NCI-H146 treated with DMSO at 0.1 percent for 48 hours (cell line): Measurements from ENCODE around the gene TSPAN14.
"Not testable (repeated sequence)": the region's sequence is repeated elsewhere in the genome, so short reads cannot be mapped to it uniquely, and the experiment has no call there.

Experiments
- DNase-seq: peaks from one replicate; lab custom pipeline; 2025; ENCODE audit not compliant: unreplicated experiment; lab: John Stamatoyannopoulos, UW

Gene TSPAN14

DNA sequence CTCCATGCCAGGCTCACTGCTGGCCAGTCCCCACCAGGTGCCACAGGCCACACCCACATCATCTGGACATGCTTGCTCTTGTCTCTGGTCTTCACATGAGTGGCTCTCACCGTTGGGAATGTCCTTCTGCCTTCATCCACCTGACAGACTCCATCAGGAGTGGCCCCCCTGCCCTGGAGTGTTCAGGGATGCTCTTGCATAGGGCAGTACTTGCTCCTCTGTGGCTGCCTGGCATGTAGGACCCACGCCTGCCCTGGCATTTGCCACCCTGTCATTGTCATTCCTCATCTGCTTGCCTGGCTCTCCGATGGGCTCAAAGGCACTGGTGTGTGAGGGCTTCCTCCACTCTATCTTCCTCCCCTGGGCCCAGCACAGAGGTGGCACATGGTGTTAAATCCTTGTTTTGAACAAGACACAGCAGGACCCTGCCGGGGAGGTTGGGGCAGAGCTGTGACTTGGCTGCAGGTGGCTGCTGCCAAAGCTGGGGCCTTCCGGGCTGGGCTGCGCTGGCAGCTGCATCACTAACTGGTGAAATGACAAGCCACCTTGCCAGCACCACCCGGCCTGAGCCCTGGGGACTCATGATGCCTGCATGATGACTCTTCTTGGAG is 85.4 kb downstream of the TSPAN14 start:
- no peak for DNase-seq

DNA sequence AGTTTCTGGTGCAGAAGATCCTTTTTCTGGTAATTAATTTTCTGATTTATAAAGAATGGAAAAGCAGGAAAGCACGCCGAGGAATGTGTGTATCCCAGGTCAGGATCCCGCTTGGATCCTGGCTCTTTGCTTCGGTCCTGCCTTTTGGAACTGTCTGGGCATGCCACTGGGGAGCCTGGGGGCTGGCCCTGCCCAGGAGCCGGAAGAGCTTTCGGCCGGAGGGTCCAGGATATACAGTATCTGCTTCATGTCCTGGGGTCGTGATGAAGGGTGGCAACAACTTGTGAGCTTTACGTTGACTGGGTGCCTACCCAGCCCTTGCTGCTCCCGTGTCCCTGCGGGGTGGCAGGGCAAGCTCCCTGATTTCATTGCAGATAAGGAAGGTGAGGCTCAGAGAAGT is 86.0 kb downstream of the TSPAN14 start:
- DNase-seq, result no peak

DNA sequence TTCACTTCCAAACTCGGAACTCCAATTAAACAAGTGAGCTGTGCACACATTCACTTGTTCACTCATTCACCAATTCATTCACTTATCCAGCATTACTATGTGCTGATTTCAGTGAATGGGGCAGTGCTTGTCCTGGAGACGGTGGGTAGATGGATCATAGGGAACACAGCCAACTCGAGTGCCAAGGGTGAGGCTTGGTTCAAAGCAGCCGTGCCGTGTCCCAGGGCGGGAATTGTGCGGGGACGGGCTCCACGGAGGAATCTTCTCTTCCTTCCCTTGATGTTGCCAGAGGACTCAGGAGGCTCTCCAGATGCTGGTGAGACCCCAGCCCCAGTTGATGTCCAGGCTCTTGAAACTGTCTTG is 86.5 kb downstream of the TSPAN14 start:
- no peak for DNase-seq

DNA sequence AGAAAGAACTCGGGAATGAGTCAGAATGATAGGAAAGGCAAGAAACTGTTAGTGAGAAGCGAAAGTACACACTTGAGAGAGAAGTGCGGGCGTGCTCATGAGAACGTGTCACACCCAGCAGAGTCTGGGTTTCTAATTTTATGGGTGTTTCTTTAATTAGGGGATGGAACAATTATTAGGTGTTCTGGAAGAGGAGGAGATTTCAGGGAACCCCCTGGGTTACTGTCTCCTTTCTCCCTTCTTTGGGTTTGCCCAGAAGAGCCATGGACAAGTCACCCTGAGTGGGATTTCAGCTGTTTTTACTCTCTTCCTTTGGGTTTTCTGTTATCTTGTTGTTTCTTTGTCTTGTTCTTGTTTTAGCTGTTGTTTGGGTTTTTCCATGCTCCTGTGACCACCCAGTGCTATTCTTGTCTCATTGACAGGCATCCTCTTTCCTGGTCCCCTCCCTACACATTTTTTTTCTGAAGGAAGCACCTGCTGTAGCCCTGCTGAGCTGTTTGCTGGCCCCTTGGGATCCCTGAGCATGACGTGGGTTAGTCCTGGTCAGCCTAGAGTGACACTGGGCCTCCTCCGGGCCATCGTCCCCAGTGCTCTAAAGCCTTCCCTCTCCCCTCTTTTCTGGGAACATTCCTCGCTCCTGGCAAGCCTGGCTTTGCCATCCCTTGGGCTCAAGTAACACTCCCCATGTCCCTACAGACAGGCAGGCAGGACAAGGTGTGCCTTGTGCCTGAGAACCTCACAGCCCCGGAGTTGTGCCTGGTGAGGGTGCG is 87.1 kb downstream of the TSPAN14 start:
- DNase-seq, result peak; percentile 28

DNA sequence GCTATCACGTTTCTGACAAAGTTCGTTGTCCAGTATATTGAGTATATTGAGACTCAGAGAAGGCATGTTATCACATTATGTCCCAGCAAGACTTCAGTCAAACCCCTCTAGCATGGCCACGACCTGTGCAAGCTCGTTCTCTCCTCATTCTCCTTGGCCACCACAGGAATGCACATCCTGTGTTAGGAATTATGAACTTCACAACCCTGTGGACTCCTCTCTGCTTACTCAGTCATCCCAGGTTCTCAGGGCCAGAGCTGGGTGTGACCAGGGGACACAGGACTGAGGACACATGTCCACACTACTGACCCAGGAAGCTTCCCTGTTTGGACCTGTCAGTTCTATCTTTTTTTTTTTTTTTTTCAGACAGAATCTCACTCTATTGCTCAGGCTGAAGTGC is 87.9 kb downstream of the TSPAN14 start:
- no peak for DNase-seq

DNA sequence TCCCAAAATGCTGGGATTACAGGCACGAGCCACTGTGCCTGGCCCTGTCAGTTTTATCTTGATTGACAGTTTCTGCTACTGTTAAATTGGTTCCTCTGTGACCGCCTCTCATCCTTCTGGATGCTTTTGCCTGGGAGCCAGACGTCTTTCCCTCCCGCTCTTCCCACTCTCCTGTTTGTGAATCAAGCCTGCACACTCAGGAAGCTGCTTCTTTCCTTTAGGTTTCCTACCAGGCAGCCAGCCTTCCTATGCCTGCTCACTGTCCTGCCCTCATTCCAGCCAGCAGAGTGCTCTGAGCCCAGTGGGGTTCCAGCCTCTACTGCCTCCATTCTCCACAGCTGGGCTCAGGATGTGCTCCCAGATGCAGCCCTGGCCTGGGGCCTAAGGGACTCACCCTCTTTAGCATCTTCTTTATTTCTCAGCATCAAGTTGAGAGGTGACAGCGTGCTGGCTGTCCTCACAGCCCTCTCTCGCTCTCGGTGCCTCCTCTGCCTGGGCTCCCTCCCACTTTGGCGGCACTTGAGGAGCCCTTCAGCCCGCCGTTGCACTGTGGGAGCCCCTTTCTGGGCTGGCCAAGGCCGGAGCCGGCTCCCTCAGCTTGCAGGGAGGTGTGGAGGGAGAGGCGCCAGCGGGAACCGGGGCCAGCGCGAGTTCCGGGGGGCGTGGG is 88.7 kb downstream of the TSPAN14 start:
- no peak for DNase-seq

DNA sequence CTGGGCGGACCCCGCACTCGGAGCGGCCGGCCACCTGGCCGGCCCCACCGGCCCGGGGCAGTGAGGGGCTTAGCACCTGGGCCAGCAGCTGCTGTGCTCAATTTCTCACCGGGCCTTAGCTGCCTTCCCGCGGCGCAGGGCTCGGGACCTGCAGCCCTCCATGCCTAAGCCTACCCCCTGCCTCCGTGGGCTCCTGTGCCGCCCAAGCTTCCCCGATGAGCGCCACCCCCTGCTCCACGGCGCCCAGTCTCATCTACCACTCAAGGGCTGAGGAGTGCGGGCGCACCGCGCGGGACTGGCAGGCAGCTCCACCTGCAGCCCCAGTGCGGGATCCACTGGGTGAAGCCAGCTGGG is 89.2 kb downstream of the TSPAN14 start:
- not testable (repeated sequence) for DNase-seq

DNA sequence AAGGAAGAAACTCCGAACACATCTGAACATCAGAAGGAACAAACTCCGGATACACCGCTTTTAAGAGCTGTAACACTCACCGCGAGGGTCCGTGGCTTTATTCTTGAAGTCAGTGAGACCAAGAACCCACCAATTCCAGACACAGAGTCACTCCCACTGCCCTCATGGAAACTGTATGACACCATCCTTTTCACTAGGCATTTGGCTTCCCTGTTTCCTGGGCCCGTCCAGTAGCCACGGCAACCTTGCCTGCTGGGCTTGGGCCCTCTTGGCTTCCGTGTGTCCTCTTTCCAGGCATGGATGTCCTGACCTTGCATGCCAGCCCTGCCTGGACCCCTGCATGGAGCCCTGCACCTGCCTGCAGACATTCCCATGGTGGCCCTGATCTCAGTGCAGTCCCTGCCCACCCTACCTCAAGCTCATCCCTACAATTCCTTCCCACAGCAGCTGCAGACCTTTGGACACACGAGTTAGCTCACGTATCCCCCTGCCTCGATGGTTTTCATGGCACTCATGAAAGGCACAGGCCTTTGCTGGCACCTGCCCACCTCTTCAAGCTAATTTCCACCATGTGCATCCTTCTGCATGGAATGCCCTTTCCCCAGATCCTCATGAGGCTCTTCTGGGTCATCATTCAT is 90.3 kb downstream of the TSPAN14 start:
- no peak for DNase-seq

DNA sequence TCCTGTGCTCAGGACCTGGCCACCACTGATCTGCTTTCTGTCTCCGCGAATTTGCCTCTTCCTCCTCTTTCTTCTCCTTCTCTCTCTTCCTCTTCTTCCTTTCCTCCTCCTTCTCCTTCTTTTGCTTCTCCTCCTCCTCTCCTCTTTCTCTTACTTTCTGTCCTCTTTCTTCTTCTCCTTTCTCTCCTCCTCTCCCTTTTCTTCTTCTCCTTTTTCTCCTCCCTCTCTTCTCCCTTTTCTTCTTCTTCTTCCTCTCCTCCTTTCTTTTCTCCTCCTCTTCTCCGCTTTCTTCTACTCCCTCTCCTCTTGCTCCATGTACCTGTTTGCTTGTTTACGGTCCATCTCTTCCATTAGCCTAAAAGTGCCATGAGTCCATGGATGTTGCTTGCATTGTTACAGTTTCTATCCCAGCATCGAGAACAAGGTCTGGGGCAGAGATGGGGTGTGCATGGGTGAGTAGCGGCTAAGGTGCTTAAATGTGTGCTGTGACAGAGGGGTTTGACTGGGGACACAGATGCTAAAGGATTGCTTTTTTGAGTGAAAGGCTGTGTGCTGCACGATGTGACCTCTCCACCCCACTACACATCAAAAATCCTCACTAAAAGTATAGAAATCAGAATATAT is 91.3 kb downstream of the TSPAN14 start:
- no peak for DNase-seq

DNA sequence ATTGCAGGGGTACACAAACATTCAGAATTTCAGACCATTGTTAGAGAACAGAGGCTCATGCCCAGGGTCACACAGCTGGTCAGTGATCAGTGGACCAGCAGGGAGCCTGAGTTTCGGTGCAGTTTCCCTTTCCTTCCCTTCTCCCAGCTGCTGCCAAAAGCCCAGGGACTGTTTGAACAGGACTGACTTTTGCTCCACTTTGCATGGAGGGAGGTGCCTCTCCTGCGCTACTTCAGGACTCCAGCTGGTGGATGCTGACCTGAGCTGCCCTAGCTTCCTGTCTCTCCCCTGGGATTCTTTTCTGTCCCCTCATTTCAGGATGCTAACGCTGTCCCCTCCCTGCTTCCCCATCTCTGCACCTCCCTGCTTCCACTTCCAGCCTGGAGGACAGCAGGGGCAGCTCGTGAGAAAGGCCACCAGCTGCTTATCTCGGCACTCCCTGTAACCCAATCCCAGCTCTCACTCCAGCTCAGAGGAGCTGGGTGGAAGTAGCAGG is 98.1 kb downstream of the TSPAN14 start:
- DNase-seq, result peak; percentile 82

DNA sequence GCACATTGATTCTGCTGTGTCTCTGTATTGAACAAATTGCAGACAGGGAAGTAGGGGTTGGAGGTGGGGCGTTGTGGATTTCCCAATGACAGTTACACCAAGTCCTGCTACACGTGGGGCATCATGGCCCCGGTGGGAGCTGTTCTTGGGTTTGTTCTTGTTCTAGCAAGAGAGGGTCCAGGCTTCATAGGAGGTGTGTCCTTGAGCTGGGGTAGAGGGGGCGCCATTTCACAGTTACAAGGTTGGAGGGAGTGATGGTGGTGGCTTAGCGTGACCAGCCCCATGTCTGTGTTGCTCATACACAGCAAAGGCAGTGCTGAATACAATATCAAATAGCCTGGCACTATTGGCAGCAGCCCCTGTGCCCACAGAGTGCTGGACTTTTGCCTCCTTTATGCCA is 99.3 kb downstream of the TSPAN14 start:
- DNase-seq, result no peak

DNA sequence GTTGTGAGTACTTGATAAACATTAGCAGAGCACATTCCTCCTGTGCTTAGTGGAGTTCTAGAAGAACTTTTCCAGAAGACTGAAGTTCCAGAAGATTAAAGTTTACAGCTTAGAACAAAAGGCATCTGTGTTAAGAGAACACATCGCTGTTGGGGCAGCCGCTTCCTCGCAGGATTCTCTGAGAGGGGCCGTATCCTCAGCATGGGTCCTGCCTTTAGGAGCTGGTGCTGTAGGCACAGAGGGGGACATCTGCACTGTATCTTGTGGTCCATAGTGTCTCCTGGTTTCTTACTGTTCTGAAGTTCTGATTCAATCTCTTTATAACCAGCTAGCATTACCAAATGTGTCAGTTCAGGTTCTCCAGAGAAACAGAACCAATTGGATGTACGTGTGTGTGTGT is 99.9 kb downstream of the TSPAN14 start:
- DNase-seq, result no peak

DNA sequence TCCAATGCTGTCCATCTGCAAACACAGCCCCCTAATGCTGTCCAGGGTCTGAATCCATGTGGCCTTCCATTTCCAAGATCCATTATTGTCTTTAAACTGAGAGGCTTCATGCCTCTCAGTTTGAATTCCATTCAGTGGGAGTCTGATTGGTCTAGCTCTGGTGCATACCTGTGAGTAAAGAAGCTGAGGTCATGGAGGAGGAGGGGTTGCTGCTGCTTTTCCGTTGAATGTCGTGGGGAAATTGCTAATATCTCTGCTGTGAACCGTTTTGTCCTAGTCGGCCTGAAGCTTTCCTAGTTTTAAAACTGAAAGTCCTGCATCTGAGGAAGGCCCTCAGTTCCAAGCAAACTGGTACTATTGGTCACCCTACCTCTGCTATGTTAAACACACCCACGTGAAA is 101.3 kb downstream of the TSPAN14 start:
- DNase-seq, result no peak

DNA sequence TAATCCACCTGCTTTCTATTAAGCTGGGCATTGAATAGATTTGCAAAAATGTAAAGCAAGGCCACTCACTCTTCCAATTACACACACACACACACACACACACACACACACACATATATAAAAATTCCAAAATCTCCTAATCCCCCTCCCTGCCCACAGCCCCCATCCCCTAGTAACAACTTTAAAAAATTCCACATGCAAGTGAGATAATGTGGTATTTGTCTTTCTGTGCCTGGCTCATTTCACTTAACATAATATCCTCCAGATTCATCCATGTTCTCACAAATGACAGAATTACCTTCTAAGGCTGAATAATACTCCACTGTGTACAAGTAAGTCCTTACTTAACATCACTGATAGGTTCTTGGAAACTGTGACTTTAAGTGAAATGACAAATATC is 107.8 kb downstream of the TSPAN14 start:
- DNase-seq, result no peak

DNA sequence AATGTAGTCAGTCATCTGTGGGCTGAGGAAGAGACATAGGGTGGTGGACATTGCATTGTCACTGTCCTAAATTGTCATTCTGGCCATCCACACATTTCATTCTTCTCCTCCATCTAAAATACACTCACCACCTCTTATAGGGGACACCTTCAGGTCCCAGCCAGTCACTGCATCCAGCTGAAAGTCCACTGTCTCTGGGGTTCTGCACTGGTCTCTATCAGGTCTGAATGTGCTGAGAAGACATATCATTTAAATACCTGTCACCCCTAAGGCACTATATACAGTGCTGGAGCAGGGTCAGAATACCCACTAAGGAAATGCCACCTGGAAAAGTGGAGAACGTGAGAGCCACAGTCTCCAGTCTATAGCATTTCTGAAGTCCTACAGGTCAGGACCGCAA is 113.2 kb downstream of the TSPAN14 start:
- DNase-seq, result no peak

DNA sequence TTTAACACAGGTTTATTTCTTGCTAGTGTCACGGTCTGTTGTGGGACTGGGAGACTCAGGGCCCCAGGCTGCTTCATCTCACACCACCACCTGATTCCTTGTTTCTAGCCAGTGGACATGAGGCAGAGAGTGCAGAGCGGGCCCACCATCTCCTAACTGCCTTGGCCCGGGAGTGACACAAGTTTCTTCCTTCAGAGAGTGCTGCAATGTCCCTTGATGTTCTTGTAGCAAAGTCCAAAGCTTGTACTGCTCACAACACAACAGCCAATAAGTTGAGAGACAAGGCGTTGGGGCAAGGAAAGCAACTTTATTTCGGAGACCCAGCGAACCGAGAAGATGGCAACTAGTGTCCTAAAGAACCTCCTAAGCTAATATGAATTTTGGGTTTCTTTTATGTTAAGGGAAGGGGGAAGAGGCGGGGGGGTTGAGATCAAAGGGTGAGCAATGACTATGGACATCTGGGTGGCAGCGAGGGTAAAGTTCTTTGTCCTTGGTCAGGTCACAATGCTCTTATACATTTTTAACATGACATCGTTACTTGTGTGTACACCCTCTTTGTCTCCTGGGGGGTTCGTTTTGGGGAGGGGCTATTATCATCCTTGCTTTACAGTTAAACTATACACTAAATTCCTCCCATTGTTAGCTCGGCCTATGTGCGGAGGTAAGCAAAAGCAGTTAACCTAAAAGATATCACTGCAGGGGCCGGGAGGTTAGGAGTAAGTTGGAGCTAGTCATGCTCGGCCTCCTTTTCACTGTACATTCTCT is 115.2 kb downstream of the TSPAN14 start:
- DNase-seq, result no peak

DNA sequence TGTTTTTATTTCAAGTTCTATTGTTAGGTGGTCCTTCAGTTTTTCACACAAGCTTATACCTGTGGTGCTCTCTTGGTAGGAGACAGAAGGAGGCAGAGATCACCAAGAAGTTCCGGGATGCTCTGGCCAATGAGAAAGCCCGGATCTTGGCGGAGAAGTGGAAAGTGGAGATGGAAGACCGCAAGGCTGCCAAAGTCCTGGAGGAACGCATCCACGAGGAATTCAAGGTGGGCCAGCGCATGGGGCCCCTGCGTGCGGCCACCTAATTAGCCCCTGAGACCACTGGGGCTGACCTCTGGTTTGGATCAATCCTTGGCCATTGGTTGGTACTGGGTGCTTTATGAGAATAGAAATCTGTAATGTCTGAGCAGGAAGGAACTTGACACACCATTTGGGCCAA is 117.2 kb downstream of the TSPAN14 start:
- no peak for DNase-seq

DNA sequence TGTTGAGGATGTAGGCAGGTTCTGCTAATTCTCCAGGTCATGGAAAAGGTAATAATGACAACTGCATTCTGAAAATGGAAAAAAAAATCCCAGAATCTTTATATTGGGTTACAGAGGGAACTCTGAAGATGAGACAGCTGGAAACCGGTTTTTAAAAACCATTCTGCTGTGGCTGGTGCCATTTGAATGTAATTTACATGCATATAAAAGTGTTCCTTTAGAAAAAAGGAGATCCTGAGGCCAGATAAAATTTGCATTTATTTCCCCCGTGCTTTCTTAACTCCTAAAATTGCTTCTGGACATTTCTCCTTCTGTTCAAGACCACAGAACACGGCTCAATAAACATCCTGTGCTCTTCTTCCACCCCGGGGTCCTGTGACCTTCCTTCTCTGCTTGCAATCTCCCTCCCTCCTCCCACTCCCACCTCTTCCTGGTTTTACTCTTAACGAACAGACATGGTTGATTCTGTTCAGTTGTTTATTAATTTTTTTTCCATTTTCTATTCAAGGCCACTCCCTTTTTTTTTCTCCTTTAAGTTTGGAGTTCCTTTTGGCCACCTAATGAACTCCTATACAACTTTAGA is 125.2 kb downstream of the TSPAN14 start:
- DNase-seq, result no peak

DNA sequence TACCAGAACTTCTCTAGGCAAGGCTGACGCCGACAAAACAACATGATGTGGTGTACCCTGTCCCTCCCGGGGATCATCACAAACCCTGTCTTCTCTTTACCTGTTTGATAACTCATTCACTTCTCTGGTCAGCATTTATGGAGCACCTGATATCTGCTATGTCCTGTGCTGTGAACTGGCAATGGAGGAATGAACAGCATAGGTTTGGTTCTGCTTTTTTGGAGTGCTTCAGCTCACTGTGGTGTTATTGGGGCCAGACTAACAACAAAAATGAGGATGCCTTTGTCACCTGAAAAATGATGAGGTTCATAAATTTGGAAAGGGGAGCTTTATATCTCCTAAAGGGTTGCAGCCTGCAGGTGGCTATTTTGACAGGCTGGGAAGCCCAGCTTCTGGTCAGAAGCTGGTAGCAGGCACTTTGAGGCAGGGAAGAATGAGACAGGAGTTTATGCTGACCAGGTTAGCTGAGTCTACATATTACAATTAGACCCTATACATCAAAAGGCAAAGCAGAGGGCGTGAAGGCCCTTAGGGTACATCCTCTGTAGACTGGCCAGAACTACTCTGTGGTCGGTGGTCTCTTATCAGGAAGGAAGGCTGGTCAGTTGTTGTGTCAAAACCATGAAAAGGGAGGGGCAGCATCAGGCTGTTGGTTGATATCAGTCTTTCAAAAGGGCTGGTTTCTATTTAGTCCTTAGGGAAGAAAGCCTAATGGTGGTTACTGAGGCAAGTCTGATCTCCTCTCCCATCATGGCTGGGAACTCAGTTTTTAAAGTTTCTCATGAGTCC is 125.9 kb downstream of the TSPAN14 start:
- DNase-seq, result no peak
